Activated CD8-positive, alpha-beta memory T cell treated with anti-CD3 and anti-CD28 coated beads for 24 hours (primary cell): ENCODE results near the gene GAGE12C.
"Not testable (repeated sequence)": the region's sequence is repeated elsewhere in the genome, so short reads cannot be mapped to it uniquely, and the experiment has no call there.

ENCODE experiments used
- DNase-seq: peaks from one replicate; pipeline ENCODE4 v3.0.0-alpha.2; 2020

Gene GAGE12C, protein sequence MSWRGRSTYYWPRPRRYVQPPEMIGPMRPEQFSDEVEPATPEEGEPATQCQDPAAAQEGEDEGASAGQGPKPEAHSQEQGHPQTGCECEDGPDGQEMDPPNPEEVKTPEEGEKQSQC

DNA sequence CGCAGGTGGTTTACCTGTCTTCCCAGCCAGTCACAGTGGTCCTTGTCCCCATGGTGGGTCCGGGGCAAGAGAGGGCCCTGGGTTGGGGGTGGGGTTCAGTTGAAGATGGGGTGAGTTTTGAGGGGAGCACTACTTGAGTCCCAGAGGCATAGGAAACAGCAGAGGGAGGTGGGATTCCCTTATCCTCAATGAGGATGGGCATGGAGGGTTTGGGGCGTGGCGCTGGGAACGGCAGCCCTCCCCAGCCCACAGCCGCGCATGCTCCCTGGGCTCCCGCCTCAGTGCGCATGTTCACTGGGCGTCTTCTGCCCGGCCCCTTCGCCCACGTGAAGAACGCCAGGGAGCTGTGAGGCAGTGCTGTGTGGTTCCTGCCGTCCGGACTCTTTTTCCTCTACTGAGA is at the start of gene GAGE12C:
GAGE12C (plus strand) TSS at position 301 of the 400 bp plus-strand sequence. CDS start 1,155 bp downstream, outside the sequence.
- not testable (repeated sequence) for DNase-seq

DNA sequence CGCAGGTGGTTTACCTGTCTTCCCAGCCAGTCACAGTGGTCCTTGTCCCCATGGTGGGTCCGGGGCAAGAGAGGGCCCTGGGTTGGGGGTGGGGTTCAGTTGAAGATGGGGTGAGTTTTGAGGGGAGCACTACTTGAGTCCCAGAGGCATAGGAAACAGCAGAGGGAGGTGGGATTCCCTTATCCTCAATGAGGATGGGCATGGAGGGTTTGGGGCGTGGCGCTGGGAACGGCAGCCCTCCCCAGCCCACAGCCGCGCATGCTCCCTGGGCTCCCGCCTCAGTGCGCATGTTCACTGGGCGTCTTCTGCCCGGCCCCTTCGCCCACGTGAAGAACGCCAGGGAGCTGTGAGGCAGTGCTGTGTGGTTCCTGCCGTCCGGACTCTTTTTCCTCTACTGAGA is 9.5 kb downstream of the GAGE12C start, which contains the start of gene GAGE12D:
GAGE12D (plus strand) TSS at position 301 of the 400 bp plus-strand sequence. CDS start 1,155 bp downstream, outside the sequence.
- not testable (repeated sequence) for DNase-seq

DNA sequence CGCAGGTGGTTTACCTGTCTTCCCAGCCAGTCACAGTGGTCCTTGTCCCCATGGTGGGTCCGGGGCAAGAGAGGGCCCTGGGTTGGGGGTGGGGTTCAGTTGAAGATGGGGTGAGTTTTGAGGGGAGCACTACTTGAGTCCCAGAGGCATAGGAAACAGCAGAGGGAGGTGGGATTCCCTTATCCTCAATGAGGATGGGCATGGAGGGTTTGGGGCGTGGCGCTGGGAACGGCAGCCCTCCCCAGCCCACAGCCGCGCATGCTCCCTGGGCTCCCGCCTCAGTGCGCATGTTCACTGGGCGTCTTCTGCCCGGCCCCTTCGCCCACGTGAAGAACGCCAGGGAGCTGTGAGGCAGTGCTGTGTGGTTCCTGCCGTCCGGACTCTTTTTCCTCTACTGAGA is 19.0 kb downstream of the GAGE12C start, which contains the start of gene GAGE12E:
GAGE12E (plus strand) TSS at position 301 of the 400 bp plus-strand sequence. CDS start 1,155 bp downstream, outside the sequence.
- DNase-seq = not testable (repeated sequence)

DNA sequence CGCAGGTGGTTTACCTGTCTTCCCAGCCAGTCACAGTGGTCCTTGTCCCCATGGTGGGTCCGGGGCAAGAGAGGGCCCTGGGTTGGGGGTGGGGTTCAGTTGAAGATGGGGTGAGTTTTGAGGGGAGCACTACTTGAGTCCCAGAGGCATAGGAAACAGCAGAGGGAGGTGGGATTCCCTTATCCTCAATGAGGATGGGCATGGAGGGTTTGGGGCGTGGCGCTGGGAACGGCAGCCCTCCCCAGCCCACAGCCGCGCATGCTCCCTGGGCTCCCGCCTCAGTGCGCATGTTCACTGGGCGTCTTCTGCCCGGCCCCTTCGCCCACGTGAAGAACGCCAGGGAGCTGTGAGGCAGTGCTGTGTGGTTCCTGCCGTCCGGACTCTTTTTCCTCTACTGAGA is 28.6 kb downstream of the GAGE12C start, which contains the start of gene GAGE12F:
GAGE12F (plus strand) TSS at position 301 of the 400 bp plus-strand sequence. CDS start 1,155 bp downstream, outside the sequence.
- not testable (repeated sequence) for DNase-seq

DNA sequence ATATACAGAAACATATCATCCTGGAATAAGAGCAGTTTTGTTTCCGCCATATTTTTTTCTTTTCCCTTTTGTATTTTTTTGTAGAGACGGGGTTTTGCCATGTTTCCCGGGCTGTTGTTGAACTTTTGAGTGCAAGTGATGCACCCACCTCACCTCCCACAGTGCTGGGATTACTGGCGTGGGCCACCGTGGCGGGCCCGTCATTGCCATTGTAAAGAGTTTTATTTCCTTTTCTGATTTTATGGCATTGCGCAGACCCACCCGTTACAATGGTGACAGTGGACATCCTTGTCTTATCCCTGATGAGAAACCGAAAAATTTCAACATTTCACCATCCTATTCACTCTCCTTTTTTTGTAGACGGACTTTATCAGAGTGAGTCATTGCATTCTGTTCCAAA is 36.8 kb downstream of the GAGE12C start:
- peak; percentile 37 for DNase-seq

DNA sequence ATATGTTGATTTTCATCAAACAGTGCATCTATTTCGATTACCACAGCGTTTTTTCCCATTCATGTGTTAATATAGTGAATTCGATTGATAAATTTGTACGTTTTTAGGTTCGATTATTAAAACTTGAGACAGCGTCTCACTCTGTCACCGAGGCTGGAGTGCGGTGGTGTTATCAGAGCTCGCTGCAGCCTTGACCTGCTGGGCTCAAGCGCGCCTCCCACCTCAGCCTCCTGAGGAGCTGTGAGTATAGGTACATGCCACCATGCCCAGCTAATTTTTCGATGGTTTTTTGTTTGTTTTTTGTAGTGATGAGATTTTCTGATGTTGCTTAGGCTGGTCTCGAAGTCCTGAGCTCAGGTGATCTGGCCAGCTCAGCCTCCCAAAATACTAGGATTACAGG is 37.2 kb downstream of the GAGE12C start:
- DNase-seq = not testable (repeated sequence)

DNA sequence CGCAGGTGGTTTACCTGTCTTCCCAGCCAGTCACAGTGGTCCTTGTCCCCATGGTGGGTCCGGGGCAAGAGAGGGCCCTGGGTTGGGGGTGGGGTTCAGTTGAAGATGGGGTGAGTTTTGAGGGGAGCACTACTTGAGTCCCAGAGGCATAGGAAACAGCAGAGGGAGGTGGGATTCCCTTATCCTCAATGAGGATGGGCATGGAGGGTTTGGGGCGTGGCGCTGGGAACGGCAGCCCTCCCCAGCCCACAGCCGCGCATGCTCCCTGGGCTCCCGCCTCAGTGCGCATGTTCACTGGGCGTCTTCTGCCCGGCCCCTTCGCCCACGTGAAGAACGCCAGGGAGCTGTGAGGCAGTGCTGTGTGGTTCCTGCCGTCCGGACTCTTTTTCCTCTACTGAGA is 38.1 kb downstream of the GAGE12C start, which contains the start of gene GAGE12G:
GAGE12G (plus strand) TSS at position 301 of the 400 bp plus-strand sequence. CDS start 1,155 bp downstream, outside the sequence.
- not testable (repeated sequence) for DNase-seq

DNA sequence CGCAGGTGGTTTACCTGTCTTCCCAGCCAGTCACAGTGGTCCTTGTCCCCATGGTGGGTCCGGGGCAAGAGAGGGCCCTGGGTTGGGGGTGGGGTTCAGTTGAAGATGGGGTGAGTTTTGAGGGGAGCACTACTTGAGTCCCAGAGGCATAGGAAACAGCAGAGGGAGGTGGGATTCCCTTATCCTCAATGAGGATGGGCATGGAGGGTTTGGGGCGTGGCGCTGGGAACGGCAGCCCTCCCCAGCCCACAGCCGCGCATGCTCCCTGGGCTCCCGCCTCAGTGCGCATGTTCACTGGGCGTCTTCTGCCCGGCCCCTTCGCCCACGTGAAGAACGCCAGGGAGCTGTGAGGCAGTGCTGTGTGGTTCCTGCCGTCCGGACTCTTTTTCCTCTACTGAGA is 47.7 kb downstream of the GAGE12C start, which contains the start of gene GAGE12H:
GAGE12H (plus strand) TSS at position 301 of the 400 bp plus-strand sequence. CDS start 1,155 bp downstream, outside the sequence.
- not testable (repeated sequence) for DNase-seq
